ENCODE data around the gene FAM50B. TPM values are rescaled to one million over a fixed set of nuclear protein-coding genes. Genes with fewer than 3 reads are reported as not detected.

The FAM50B gene
- total RNA-seq, 4 donors from 2014 or later: 12.5 to 26.6 (median 17.6) TPM

GRCh38 chr6:3849681-3850450 is 693 bp downstream of the FAM50B start:
- WGBS: 57% methylated on average over 54 of the region's 73 CpGs
- Histone ChIP-seq H3K4me3 (peak overlapping the region; percentile 55 to 64 (median 56)), H3K36me3 (no peaks in the 10 kb centered on the region), H3K27me3 (no peaks in the 10 kb centered on the region), H3K4me1 (peaks cover 0 to 24% (median 18%) of the 10 kb centered on the region in 4 donors), H3K27ac (replicated peaks in 1 of 4) (peak overlapping the region; percentile 70 to 83 (median 74)), H3K9me3 (no peaks in the 10 kb centered on the region)
- TF ChIP-seq CTCF (IDR thresholded peaks at IDR 0.05): no peak
- no peak for TF ChIP-seq POLR2AphosphoS5 (IDR thresholded peaks at IDR 0.05)
- TF ChIP-seq POLR2A (IDR thresholded peaks at IDR 0.05; ENCODE audit: low read depth): no peak
- no peak for TF ChIP-seq EP300 (IDR thresholded peaks at IDR 0.05)
- DNase-seq (ENCODE audit: extremely low spot score): no peak
- intact Hi-C loops (cut with DNase I): loop anchor here (1.0 to 10.0 kb wide), 4 partner anchors 83 to 575 kb away; no protein-coding TSS in a partner anchor

GRCh38 chr6:3850451-3851203 is 1.5 kb downstream of the FAM50B start:
- peaks cover 0 to 24% (median 18%) of the 10 kb centered on the region in 4 donors for H3K4me1 ChIP-seq
- no peak for TF ChIP-seq EP300 (IDR thresholded peaks at IDR 0.05)
- TF ChIP-seq POLR2AphosphoS5 (IDR thresholded peaks at IDR 0.05): no peak
- TF ChIP-seq POLR2A (IDR thresholded peaks at IDR 0.05; ENCODE audit: low read depth): no peak
- TF ChIP-seq CTCF (IDR thresholded peaks at IDR 0.05): no peak
- WGBS: 96% methylated on average over 30 of the region's 33 CpGs
- H3K36me3 ChIP-seq: no peaks in the 10 kb centered on the region
- H3K27me3 ChIP-seq: no peaks in the 10 kb centered on the region
- H3K9me3 ChIP-seq: no peaks in the 10 kb centered on the region
- no peak for DNase-seq (ENCODE audit: extremely low spot score)
- peak overlapping the region; percentile 55 to 64 (median 56) for H3K4me3 ChIP-seq
- peak overlapping the region in 3 of 4 donors; percentile 70 to 83 (median 76) for H3K27ac ChIP-seq (replicated peaks in 1 of 4)
- intact Hi-C loops (cut with DNase I): no loop called here

DNA sequence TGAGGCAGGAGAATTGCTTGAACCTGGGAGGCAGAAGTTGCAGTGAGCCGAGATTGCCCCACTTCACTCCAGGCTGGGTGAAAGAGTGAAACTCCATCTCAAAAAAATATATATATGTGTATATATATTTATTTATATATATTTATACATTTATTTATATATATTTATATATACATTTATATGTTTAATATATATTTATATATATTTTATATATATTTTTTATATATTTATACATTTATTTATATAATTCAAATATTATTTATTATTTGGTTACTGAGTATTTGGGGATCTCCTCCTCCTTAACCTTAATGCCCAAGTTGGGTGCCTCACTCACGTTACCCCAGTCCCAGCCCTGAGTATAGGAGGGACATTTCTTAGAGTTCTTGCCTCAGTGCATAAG is 2.7 kb downstream of the FAM50B start:
- no peak for DNase-seq (ENCODE audit: extremely low spot score)
- intact Hi-C loops (cut with DNase I): no loop called here
- no peaks in the 10 kb centered on the region for H3K27me3 ChIP-seq
- TF ChIP-seq EP300 (IDR thresholded peaks at IDR 0.05) (no peak), POLR2AphosphoS5 (IDR thresholded peaks at IDR 0.05) (no peak), POLR2A (IDR thresholded peaks at IDR 0.05; ENCODE audit: low read depth) (no peak), CTCF (IDR thresholded peaks at IDR 0.05) (no peak)
- H3K4me3 ChIP-seq: no peak overlapping the region
- 99% methylated on average over 2 of the region's 2 CpGs for WGBS
- H3K4me1 ChIP-seq: peaks cover 0 to 24% (median 18%) of the 10 kb centered on the region in 4 donors
- H3K9me3 ChIP-seq: no peaks in the 10 kb centered on the region
- H3K27ac ChIP-seq (replicated peaks in 1 of 4): no peak overlapping the region
- no peaks in the 10 kb centered on the region for H3K36me3 ChIP-seq

- TF ChIP-seq POLR2AphosphoS5 (IDR thresholded peaks at IDR 0.05) (no peak), CTCF (IDR thresholded peaks at IDR 0.05) (no peak), POLR2A (IDR thresholded peaks at IDR 0.05; ENCODE audit: low read depth) (no peak), EP300 (IDR thresholded peaks at IDR 0.05) (no peak)
- intact Hi-C loops (cut with DNase I): no loop called here
- Histone ChIP-seq H3K36me3 (no peaks in the 10 kb centered on the region), H3K4me1 (peaks cover 0 to 24% (median 18%) of the 10 kb centered on the region in 4 donors), H3K4me3 (no peak overlapping the region), H3K27ac (replicated peaks in 1 of 4) (no peak overlapping the region), H3K27me3 (no peaks in the 10 kb centered on the region), H3K9me3 (no peaks in the 10 kb centered on the region)
- WGBS: 100% methylated on average over 3 of the region's 5 CpGs
- DNase-seq (ENCODE audit: extremely low spot score): peak; percentile 91
Observed at GRCh38 chr6:3852391-3852790, 3.2 kb downstream of the FAM50B start.
